PFSK-1 (cell line): ENCODE results near the gene HNRNPA2B1.

Experiments
- FOXP2 ChIP-seq: optimal IDR thresholded peaks from 2 replicates; pipeline ENCODE3; 2011; ENCODE audit warnings: borderline replicate concordance, control low read depth, inconsistent platforms; ENCODE audit not compliant: insufficient read depth; ENCODE audit errors: extremely low read length, extremely low read depth
- POLR2AphosphoS5 ChIP-seq: IDR thresholded peaks from 2 replicates; pipeline ENCODE4 v1.6.1; 2012; ENCODE audit warnings: low read depth, mild to moderate bottlenecking, control low read depth, low read length, moderate library complexity
- REST ChIP-seq, 2 experiments: IDR thresholded peaks; 2 replicates each; pipeline versions ENCODE4 v1.6.1 to v1.8.0; 2011 to 2012; ENCODE audit warnings: low read depth in 2 of 2, low read length in 2 of 2, control low read depth in 1 of 2, inconsistent platforms in 1 of 2, mild to moderate bottlenecking in 1 of 2, moderate library complexity in 1 of 2; ENCODE audit not compliant: insufficient read depth in 1 of 2
- SIN3A ChIP-seq: IDR thresholded peaks from 2 replicates; pipeline ENCODE4 v1.6.1; 2012; ENCODE audit warnings: mild to moderate bottlenecking, low read length, moderate library complexity, borderline replicate concordance; ENCODE audit not compliant: insufficient read depth
- TAF1 ChIP-seq: IDR thresholded peaks from 2 replicates; pipeline ENCODE4 v1.6.1; 2012; ENCODE audit warnings: low read length, control low read depth, borderline replicate concordance; ENCODE audit not compliant: insufficient read depth

Gene HNRNPA2B1

GRCh38 chr7:26151650-26151952 is 48.9 kb downstream of the HNRNPA2B1 start:
- TF ChIP-seq SIN3A (no peak), FOXP2 (peak; percentile 28)

GRCh38 chr7:26151096-26151495 is 49.5 kb downstream of the HNRNPA2B1 start:
- TF ChIP-seq TAF1, result no peak
- no peak for TF ChIP-seq POLR2AphosphoS5

- TF ChIP-seq TAF1 (no peak), POLR2AphosphoS5 (no peak), FOXP2 (no peak), SIN3A (no peak), REST (IDR thresholded peaks at IDR 0.05; ENCODE audit: insufficient read depth in 1 of 2, low read depth in 2 of 2, low read length in 2 of 2) (no peak)
Observed at GRCh38 chr7:26149391-26149977, 51.1 kb downstream of the HNRNPA2B1 start.

GRCh38 chr7:26147030-26147429 is 53.5 kb downstream of the HNRNPA2B1 start:
- TF ChIP-seq REST (IDR thresholded peaks at IDR 0.05; ENCODE audit: insufficient read depth in 1 of 2, low read depth in 2 of 2, low read length in 2 of 2), result no peak
- TF ChIP-seq TAF1, result no peak
- TF ChIP-seq SIN3A, result no peak
- no peak for TF ChIP-seq POLR2AphosphoS5
- TF ChIP-seq FOXP2, result no peak

- TF ChIP-seq FOXP2 (no peak), SIN3A (no peak), POLR2AphosphoS5 (no peak), REST (IDR thresholded peaks at IDR 0.05; ENCODE audit: insufficient read depth in 1 of 2, low read depth in 2 of 2, low read length in 2 of 2) (no peak), TAF1 (no peak)
Observed at GRCh38 chr7:26145238-26145637, 55.3 kb downstream of the HNRNPA2B1 start.

- no peak for TF ChIP-seq SIN3A
- TF ChIP-seq FOXP2, result no peak
- TF ChIP-seq TAF1, result no peak
- TF ChIP-seq REST (IDR thresholded peaks at IDR 0.05; ENCODE audit: insufficient read depth in 1 of 2, low read depth in 2 of 2, low read length in 2 of 2), result no peak
- TF ChIP-seq POLR2AphosphoS5, result no peak
Observed at GRCh38 chr7:26144184-26145080, 56.1 kb downstream of the HNRNPA2B1 start.
